Heart left ventricle (tissue), 16 donors: ENCODE results near the gene RIOX2. TPM values are rescaled to one million over a fixed set of nuclear protein-coding genes. Genes with fewer than 3 reads are reported as not detected.

Source experiments
- ATAC-seq, 4 donors: fragments of 200-7000 bp; cut with Tn5 transposase; one replicate each; pipeline ENCODE4 v1.9.1; 2020 to 2022; ENCODE audit warnings: moderate library complexity in 4 of 4, mild to moderate bottlenecking in 3 of 4, moderate number of reproducible peaks in 1 of 4
- DNase-seq, 5 donors: peaks; one replicate each; pipeline ENCODE4 v3.0.0-alpha.2; 2020
- H3K27ac ChIP-seq, 12 donors: fragments of 200-600 bp; sonication (generic) in 4 of 12; one replicate each; pipeline versions ENCODE4 v1.5.0 to v1.8.0; 2016 to 2022; ENCODE audit warnings: mild to moderate bottlenecking in 2 of 12
- H3K27me3 ChIP-seq, 9 donors: fragments of 200-600 bp; sonication (generic) in 2 of 9; one replicate each; pipeline versions ENCODE4 v1.5.1 to v1.8.0; 2016 to 2022; ENCODE audit warnings: mild to moderate bottlenecking in 3 of 9
- H3K36me3 ChIP-seq, 9 donors: fragments of 200-600 bp; sonication (generic) in 2 of 9; one replicate each; pipeline versions ENCODE4 v1.5.0 to v1.8.0; 2018 to 2022; ENCODE audit warnings: mild to moderate bottlenecking in 2 of 9
- H3K4me1 ChIP-seq, 12 donors: fragments of 200-600 bp; sonication (generic) in 4 of 12; one replicate each; pipeline versions ENCODE4 v1.5.0 to v1.8.0; 2016 to 2022; ENCODE audit warnings: mild to moderate bottlenecking in 3 of 12
- H3K4me3 ChIP-seq, 12 donors: fragments of 200-600 bp; sonication (generic) in 4 of 12; one replicate each; pipeline versions ENCODE4 v1.5.0 to v1.8.0; 2017 to 2022; ENCODE audit warnings: mild to moderate bottlenecking in 9 of 12, moderate library complexity in 4 of 12
- H3K9me3 ChIP-seq, 12 donors: fragments of 200-600 bp; sonication (generic) in 4 of 12; one replicate each; pipeline versions ENCODE4 v1.5.0 to v1.8.0; 2016 to 2022; ENCODE audit warnings: mild to moderate bottlenecking in 1 of 12
- CTCF ChIP-seq, 12 donors: fragments of 200-600 bp; sonication (generic) in 4 of 12; IDR thresholded peaks; one replicate each; pipeline versions ENCODE4 v1.5.0 to v1.8.0; 2018 to 2022; ENCODE audit warnings: antibody characterized with exemption in 12 of 12, mild to moderate bottlenecking in 5 of 12
- POLR2A ChIP-seq, 2 donors: fragments of 450-650 bp; IDR thresholded peaks; one replicate each; pipeline ENCODE4 v1.6.1; 2017; ENCODE audit warnings: antibody characterized with exemption in 2 of 2, mild to moderate bottlenecking in 2 of 2, moderate library complexity in 2 of 2
- WGBS, 4 donors: extraction: QIAGEN DNeasy Blood & Tissue Kit in 2 of 4; methylation state at CpG; one replicate each; pipeline versions ENCODE4 v1.1.5 to v1.1.7; 2013 to 2018; 5-methylcytosine and 5-hydroxymethylcytosine counted together
- intact Hi-C, 10 donors: fragments of 100-400 bp; cut with DNase I; formaldehyde crosslinking; loops; one replicate each; pipeline versions ENCODE4 v1.11.1 to v1.14.2; 2022
- polyA plus RNA-seq, 2 donors: library from polyadenylated mRNA; stranded (reverse); fragments of 200-250 nt; gene quantifications; one replicate each; pipeline ENCODE4 v1.2.3, GENCODE V29; 2013
- total RNA-seq, 9 donors: library from RNA; depleted of rRNA in 2 of 9; stranded (reverse); fragments of >200 nt in 2 of 9; fragmentation: NEBNext Ultra II Directional in 3 of 9; extraction: Animal tissue kit (Norgen Biotek cat#: 25700) in 3 of 9; gene quantifications; one replicate each; pipeline versions ENCODE4 v1.1.0 to v1.2.4, GENCODE V29; 2016 to 2023
- donor health status: ischemic (EF 13 %, LVEDD 7.1; RV severe dilation, severe dysfunction).
- donor health status: healthy with polysubstance abuse.
- donor health status: DM: no; HTN: yes; CAD: no.
- donor health status: DM: no; HTN: no; CAD: no.
- donor health status: ischemic (EF 25% LVEDD 6.9; RV normal size, moderate dysfunction).
- donor health status: ischemic (EF 25% LVEDD 5.7; RV mildly dilated, moderate dysfunction).
- donor health status: healthy.
- donor health status: DM: yes; HTN: yes; CAD: no.
- donor health status: ischemic (EF 35%, LVEDD 5.7; RV mildly dilated, moderate dysfunction).
- donor health status: nonischemic (EF 11% LVEDD 7.7; RV severe dilation, severe dysfunction).
- donor health status: DM: yes; HTN: yes; CAD: no.
- donor health status: PGD.
- donor health status: ischemic (EF 29% LVEDD 5.4; RV normal size, mild dysfunction).
- donor health status: nonischemic (EF 23%, LVEDD 6.1; RV moderate dilation, normal function).

Gene RIOX2
- total and polyA plus RNA-seq, 11 donors, result 8.9 to 15.9 (median 12.1) TPM

GRCh38 chr3:98003306-98003969, 31.2 kb upstream of the RIOX2 start:
- WGBS, 4 donors, result 63 to 80% (median 70%) methylated on average over 2 of the region's 2 CpGs
- Histone ChIP-seq H3K27me3 (no peaks in the 10 kb centered on the region), H3K36me3 (no peaks in the 10 kb centered on the region), H3K27ac (no peak overlapping the region), H3K9me3 (no peaks in the 10 kb centered on the region), H3K4me3 (no peak overlapping the region), H3K4me1 (no peaks in the 10 kb centered on the region)
- no peak for TF ChIP-seq POLR2A (IDR thresholded peaks at IDR 0.05)
- no peak for TF ChIP-seq CTCF (IDR thresholded peaks at IDR 0.05)
- ATAC-seq (no peak), DNase-seq (no peak)
- intact Hi-C loops, result no loop called here

GRCh38 chr3:98002717-98003116, 30.5 kb upstream of the RIOX2 start:
- no peaks in the 10 kb centered on the region for H3K9me3 ChIP-seq
- DNase-seq (no peak), ATAC-seq (no peak)
- no peaks in the 10 kb centered on the region for H3K27me3 ChIP-seq
- no peaks in the 10 kb centered on the region for H3K36me3 ChIP-seq
- no peaks in the 10 kb centered on the region for H3K4me1 ChIP-seq
- no peak for TF ChIP-seq CTCF (IDR thresholded peaks at IDR 0.05)
- no peak for TF ChIP-seq POLR2A (IDR thresholded peaks at IDR 0.05)
- intact Hi-C loops, result no loop called here
- WGBS, 4 donors, result 90 to 100% (median 97%) methylated on average over 1 of the region's 1 CpG
- no peak overlapping the region for H3K4me3 ChIP-seq
- H3K27ac ChIP-seq, result no peak overlapping the region

- WGBS, 4 donors, result 25 to 52% (median 29%) methylated on average over 1 of the region's 1 CpG
- ATAC-seq, result no peak
- Histone ChIP-seq H3K4me3 (no peak overlapping the region), H3K27me3 (no peaks in the 10 kb centered on the region), H3K27ac (no peak overlapping the region), H3K36me3 (no peaks in the 10 kb centered on the region), H3K9me3 (no peaks in the 10 kb centered on the region), H3K4me1 (no peaks in the 10 kb centered on the region)
- DNase-seq, result no peak
- intact Hi-C loops, result no loop called here
- TF ChIP-seq CTCF (IDR thresholded peaks at IDR 0.05), result no peak
Observed at GRCh38 chr3:97999994-98000393, 27.8 kb upstream of the RIOX2 start.

- H3K4me3 ChIP-seq, result no peak overlapping the region
- H3K27ac ChIP-seq, result no peak overlapping the region
- intact Hi-C loops, result no loop called here
- no peaks in the 10 kb centered on the region for H3K9me3 ChIP-seq
- no peaks in the 10 kb centered on the region for H3K4me1 ChIP-seq
- no peak for TF ChIP-seq POLR2A (IDR thresholded peaks at IDR 0.05)
- no peak for TF ChIP-seq CTCF (IDR thresholded peaks at IDR 0.05)
- 87 to 91% (median 90%) methylated on average over 5 of the region's 5 CpGs for WGBS, 4 donors
- no peak for DNase-seq
- no peaks in the 10 kb centered on the region for H3K36me3 ChIP-seq
- no peak for ATAC-seq
- no peaks in the 10 kb centered on the region for H3K27me3 ChIP-seq
Observed at GRCh38 chr3:97999103-97999502, 26.9 kb upstream of the RIOX2 start.
